Spleen (tissue), 11 donors: Measurements from ENCODE around the gene SMARCAD1. TPM values are rescaled to one million over a fixed set of nuclear protein-coding genes. Genes with fewer than 3 reads are reported as not detected.
A peak's percentile ranks its signal among the peaks of the same experiment; 100 is the strongest.

Experiments used
- DNase-seq: peaks from one replicate; pipeline ENCODE4 v3.0.0-alpha.2; 2020
- H3K27ac ChIP-seq, 8 donors: fragments of 200-600 bp; sonication (generic) in 7 of 8; 1 replicate in 4 of 8; 2 replicates in 4 of 8; pipeline versions ENCODE4 v1.5.0 to v1.8.0; 2016 to 2021; ENCODE audit warnings: inconsistent platforms in 4 of 8, mild to moderate bottlenecking in 4 of 8, moderate library complexity in 1 of 8
- H3K27me3 ChIP-seq, 7 donors: fragments of 200-600 bp; sonication (generic) in 6 of 7; replicated peaks in 1 of 7; 1 replicate in 4 of 7; 2 replicates in 3 of 7; pipeline versions ENCODE4 v1.5.0 to v1.8.0; 2016 to 2021; ENCODE audit warnings: inconsistent platforms in 3 of 7, mild to moderate bottlenecking in 1 of 7
- H3K36me3 ChIP-seq, 6 donors: fragments of 200-600 bp; sonication (generic) in 5 of 6; 1 replicate in 4 of 6; 2 replicates in 2 of 6; pipeline versions ENCODE4 v1.5.0 to v1.8.0; 2016 to 2021; ENCODE audit warnings: inconsistent platforms in 2 of 6
- H3K4me1 ChIP-seq, 6 donors: fragments of 200-600 bp; sonication (generic) in 5 of 6; 1 replicate in 3 of 6; 2 replicates in 3 of 6; pipeline versions ENCODE4 v1.5.0 to v1.8.0; 2016 to 2021; ENCODE audit warnings: inconsistent platforms in 3 of 6
- H3K4me3 ChIP-seq, 8 donors: fragments of 200-600 bp; sonication (generic) in 7 of 8; 1 replicate in 4 of 8; 2 replicates in 4 of 8; pipeline versions ENCODE4 v1.5.0 to v1.8.0; 2016 to 2021; ENCODE audit warnings: inconsistent platforms in 4 of 8, mild to moderate bottlenecking in 4 of 8, moderate library complexity in 2 of 8
- H3K9me3 ChIP-seq, 8 donors: fragments of 200-600 bp; sonication (generic) in 7 of 8; 1 replicate in 4 of 8; 2 replicates in 4 of 8; pipeline versions ENCODE4 v1.5.0 to v1.8.0; 2016 to 2021; ENCODE audit warnings: inconsistent platforms in 4 of 8
- CTCF ChIP-seq, 11 experiments: fragments of 200-600 bp in 7 of 11; fragments of 450-650 bp in 4 of 11; sonication (generic) in 4 of 11; IDR thresholded peaks in 8 of 11; conservative IDR thresholded peaks in 3 of 11; 1 replicate in 7 of 11; 2 replicates in 4 of 11; pipeline versions ENCODE4 v1.4.0 to v1.8.0; 2016 to 2021; ENCODE audit warnings: antibody characterized with exemption in 11 of 11, inconsistent platforms in 4 of 11, mild to moderate bottlenecking in 1 of 11
- POLR2A ChIP-seq, 3 donors: fragments of 450-650 bp; IDR thresholded peaks; one replicate each; pipeline ENCODE4 v1.5.1; 2017; ENCODE audit warnings: antibody characterized with exemption in 3 of 3, mild to moderate bottlenecking in 1 of 3
- POLR2AphosphoS5 ChIP-seq, 3 donors: sonication (generic); formaldehyde crosslinking; IDR thresholded peaks; one replicate each; pipeline ENCODE4 v1.5.1; 2017; ENCODE audit warnings: antibody characterized with exemption in 3 of 3
- WGBS, 5 donors: extraction: QIAGEN DNeasy Blood & Tissue Kit in 3 of 5; methylation state at CpG; one replicate each; pipeline versions ENCODE4 v1.1.5 to v1.1.7; 2013 to 2018; 5-methylcytosine and 5-hydroxymethylcytosine counted together
- intact Hi-C: fragments of 100-400 bp; cut with DNase I; formaldehyde crosslinking; loops from one replicate; pipeline ENCODE4 v1.15.0; 2023; ENCODE audit warnings: low total_unique reads
- polyA plus RNA-seq, 3 donors: library from polyadenylated mRNA; stranded (reverse); fragments of 200-250 nt; gene quantifications; one replicate each; pipeline ENCODE4 v1.2.1, GENCODE V29; 2013
- total RNA-seq, 7 donors: library from RNA; depleted of rRNA in 3 of 7; stranded (reverse); fragments of >200 nt in 3 of 7; fragmentation: NEBNext Ultra II Directional in 4 of 7; extraction: Animal tissue kit (Norgen Biotek cat#: 25700) in 4 of 7; gene quantifications; one replicate each; pipeline versions ENCODE4 v1.1.0 to v1.2.1, GENCODE V29; 2016 to 2021
- donor health status: healthy with polysubstance abuse.
- donor health status: DM: no; HTN: no; CAD: no; lungs with moderate emphysema.
- donor health status: DM: no; HTN: no; CAD: no.
- donor health status: Bipolar disorder and iron deficiency.
- donor health status: healthy.
- donor health status: DM: no; HTN: no; CAD: no.
- donor health status: DM: yes; HTN: yes; CAD: no.

The SMARCAD1 gene
- total and polyA plus RNA-seq, 10 donors = 8.5 to 34.9 (median 25.5) TPM

- WGBS, 5 donors = 55 to 82% (median 64%) methylated on average over 1 of the region's 1 CpG
- Histone ChIP-seq H3K4me3 (no peak overlapping the region), H3K27ac (no peak overlapping the region), H3K36me3 (no peaks in the 10 kb centered on the region), H3K9me3 (peaks cover 0 to 31% (median 25%) of the 10 kb centered on the region in 8 donors), H3K27me3 (no peaks in the 10 kb centered on the region), H3K4me1 (no peaks in the 10 kb centered on the region)
- intact Hi-C loops = no loop called here
- no peak for DNase-seq
- TF ChIP-seq CTCF (IDR thresholded peaks at IDR 0.05 in 8 of 11, conservative IDR thresholded peaks at IDR 0.05 in 3 of 11) = no peak
- TF ChIP-seq POLR2AphosphoS5 (IDR thresholded peaks at IDR 0.05) = no peak
- no peak for TF ChIP-seq POLR2A (IDR thresholded peaks at IDR 0.05)
Observed at GRCh38 chr4:94329933-94330332, 122.3 kb downstream of the SMARCAD1 start.

GRCh38 chr4:94332983-94333590 lies 125.4 kb downstream of the SMARCAD1 start:
- Histone ChIP-seq H3K4me1 (no peaks in the 10 kb centered on the region), H3K27ac (no peak overlapping the region), H3K36me3 (no peaks in the 10 kb centered on the region), H3K9me3 (no peaks in the 10 kb centered on the region), H3K27me3 (no peaks in the 10 kb centered on the region), H3K4me3 (no peak overlapping the region)
- 46 to 63% (median 49%) methylated on average over 5 of the region's 5 CpGs for WGBS, 5 donors
- intact Hi-C loops = no loop called here
- TF ChIP-seq CTCF (IDR thresholded peaks at IDR 0.05 in 8 of 11, conservative IDR thresholded peaks at IDR 0.05 in 3 of 11) (peak in 1 of 11 experiments; percentile 12), POLR2A (IDR thresholded peaks at IDR 0.05) (no peak)
- no peak for DNase-seq

GRCh38 chr4:94333866-94334265 lies 126.2 kb downstream of the SMARCAD1 start:
- Histone ChIP-seq H3K9me3 (no peaks in the 10 kb centered on the region), H3K27ac (no peak overlapping the region), H3K27me3 (no peaks in the 10 kb centered on the region), H3K4me1 (peaks cover 0 to 5% (median 0%) of the 10 kb centered on the region in 6 donors), H3K36me3 (no peaks in the 10 kb centered on the region), H3K4me3 (no peak overlapping the region)
- TF ChIP-seq CTCF (IDR thresholded peaks at IDR 0.05 in 8 of 11, conservative IDR thresholded peaks at IDR 0.05 in 3 of 11) (no peak), POLR2A (IDR thresholded peaks at IDR 0.05) (no peak), POLR2AphosphoS5 (IDR thresholded peaks at IDR 0.05) (no peak)
- no peak for DNase-seq
- intact Hi-C loops = no loop called here
- 88 to 90% (median 89%) methylated on average over 3 of the region's 3 CpGs for WGBS, 5 donors

- Histone ChIP-seq H3K4me3 (no peak overlapping the region), H3K27ac (peak overlapping the region in 1 of 8 donors; percentile 29), H3K27me3 (no peaks in the 10 kb centered on the region), H3K9me3 (no peaks in the 10 kb centered on the region), H3K4me1 (peaks cover 0 to 11% (median 2%) of the 10 kb centered on the region in 6 donors), H3K36me3 (no peaks in the 10 kb centered on the region)
- intact Hi-C loops = no loop called here
- no peak for TF ChIP-seq CTCF (IDR thresholded peaks at IDR 0.05 in 8 of 11, conservative IDR thresholded peaks at IDR 0.05 in 3 of 11)
- WGBS, 5 donors = 70 to 78% (median 71%) methylated on average over 2 of the region's 2 CpGs
- no peak for DNase-seq
Observed at GRCh38 chr4:94334476-94334875, 126.8 kb downstream of the SMARCAD1 start.
